Mucosa of stomach (tissue), 1 donor: ENCODE data around the gene MIPOL1.

Source experiments
- H3K27me3 ChIP-seq: one replicate; pipeline ENCODE4 v1.7.0; 2013; ENCODE audit warnings: mild to moderate bottlenecking, low read length; ENCODE audit not compliant: control insufficient read depth, insufficient read depth
- H3K36me3 ChIP-seq: one replicate; pipeline ENCODE4 v1.7.0; 2013; ENCODE audit warnings: low read length; ENCODE audit not compliant: control insufficient read depth, insufficient read depth
- H3K4me1 ChIP-seq: one replicate; pipeline ENCODE4 v1.7.0; 2013; ENCODE audit warnings: mild to moderate bottlenecking, low read length; ENCODE audit not compliant: control insufficient read depth, insufficient read depth
- H3K4me3 ChIP-seq: one replicate; pipeline ENCODE4 v1.7.0; 2013; ENCODE audit warnings: low read length
- H3K9ac ChIP-seq: one replicate; pipeline ENCODE4 v1.7.0; 2013; ENCODE audit warnings: mild to moderate bottlenecking, low read length, moderate library complexity
- H3K9me3 ChIP-seq: one replicate; pipeline ENCODE4 v1.7.0; 2013; ENCODE audit warnings: mild to moderate bottlenecking, low read length, moderate library complexity; ENCODE audit not compliant: control insufficient read depth
- donor health status: Pancreatic carcinoma.

Gene MIPOL1

DNA sequence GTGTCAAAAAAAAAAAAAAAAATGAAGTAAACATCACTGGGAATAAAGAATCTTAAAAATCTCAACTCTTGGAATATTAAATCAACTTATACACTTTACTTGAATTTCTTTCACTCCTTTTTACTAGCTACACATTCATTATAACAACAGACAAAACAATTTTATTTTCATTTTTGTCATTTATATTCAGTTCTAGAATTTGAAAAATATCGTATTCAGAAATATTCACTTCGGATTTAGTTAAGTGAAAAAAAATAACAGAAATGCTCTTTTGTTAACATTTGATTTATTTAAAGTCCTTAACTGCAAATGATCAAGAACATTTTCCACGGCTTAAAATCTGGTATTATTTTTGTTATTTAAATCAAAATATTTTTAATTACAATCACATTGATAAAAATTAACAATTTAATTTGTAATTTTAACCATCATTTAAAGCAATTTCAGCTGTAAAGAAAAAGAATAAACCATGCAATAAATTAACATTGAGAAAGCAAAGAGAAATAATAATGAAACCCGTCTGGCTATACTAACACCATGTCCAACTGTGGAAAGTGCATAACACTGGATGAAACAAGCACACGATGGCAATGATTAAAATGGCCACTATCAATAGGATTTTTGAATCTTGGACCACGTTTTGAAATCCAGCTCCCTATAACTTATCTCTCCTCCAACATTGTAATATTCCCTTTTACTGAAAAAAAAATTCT, 392.1 kb downstream of the MIPOL1 start:
- peaks cover 7% of the 10 kb centered on the region for H3K4me1 ChIP-seq
- H3K36me3 ChIP-seq: no peaks in the 10 kb centered on the region
- no peaks in the 10 kb centered on the region for H3K9me3 ChIP-seq
- H3K27me3 ChIP-seq: peaks cover 34% of the 10 kb centered on the region
- H3K9ac ChIP-seq: peak overlapping the region; percentile 97
- H3K4me3 ChIP-seq: peak overlapping the region; percentile 76

DNA sequence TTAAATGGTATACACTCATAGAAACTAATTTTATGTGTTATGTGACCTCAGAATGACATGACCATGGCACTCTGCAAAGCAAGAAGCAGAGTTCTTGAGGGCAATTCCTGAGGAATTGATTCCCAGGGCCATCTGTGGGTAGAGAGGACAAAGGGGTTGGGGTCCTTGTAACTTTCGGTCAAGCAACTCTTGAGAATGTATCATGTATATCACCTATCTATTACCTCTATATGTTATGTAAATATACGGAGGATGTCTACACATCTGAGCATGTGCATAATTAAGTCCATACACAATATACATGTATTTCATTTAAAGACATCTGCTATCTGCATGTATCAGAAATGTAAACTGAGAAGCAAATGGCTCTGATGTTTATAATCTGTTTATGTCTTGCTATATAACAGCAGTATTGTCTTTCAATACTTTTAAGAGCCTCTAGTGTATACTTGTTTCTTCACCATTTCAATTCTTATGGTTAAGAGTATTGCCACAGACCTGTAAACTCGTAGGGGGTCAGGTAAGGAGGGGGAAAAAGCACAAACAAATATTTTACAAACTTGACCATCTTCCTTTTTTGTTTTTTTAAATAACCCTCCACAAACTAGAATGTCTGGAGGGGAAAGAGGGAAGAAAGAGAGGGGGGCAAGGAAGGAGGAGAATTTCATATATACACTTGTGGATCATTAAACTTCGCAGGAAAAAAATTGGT, 392.8 kb downstream of the MIPOL1 start:
- Histone ChIP-seq H3K4me1 (peaks cover 6% of the 10 kb centered on the region), H3K36me3 (no peaks in the 10 kb centered on the region), H3K9me3 (no peaks in the 10 kb centered on the region), H3K27me3 (peaks cover 27% of the 10 kb centered on the region), H3K9ac (peak overlapping the region; percentile 95), H3K4me3 (peak overlapping the region; percentile 76)

DNA sequence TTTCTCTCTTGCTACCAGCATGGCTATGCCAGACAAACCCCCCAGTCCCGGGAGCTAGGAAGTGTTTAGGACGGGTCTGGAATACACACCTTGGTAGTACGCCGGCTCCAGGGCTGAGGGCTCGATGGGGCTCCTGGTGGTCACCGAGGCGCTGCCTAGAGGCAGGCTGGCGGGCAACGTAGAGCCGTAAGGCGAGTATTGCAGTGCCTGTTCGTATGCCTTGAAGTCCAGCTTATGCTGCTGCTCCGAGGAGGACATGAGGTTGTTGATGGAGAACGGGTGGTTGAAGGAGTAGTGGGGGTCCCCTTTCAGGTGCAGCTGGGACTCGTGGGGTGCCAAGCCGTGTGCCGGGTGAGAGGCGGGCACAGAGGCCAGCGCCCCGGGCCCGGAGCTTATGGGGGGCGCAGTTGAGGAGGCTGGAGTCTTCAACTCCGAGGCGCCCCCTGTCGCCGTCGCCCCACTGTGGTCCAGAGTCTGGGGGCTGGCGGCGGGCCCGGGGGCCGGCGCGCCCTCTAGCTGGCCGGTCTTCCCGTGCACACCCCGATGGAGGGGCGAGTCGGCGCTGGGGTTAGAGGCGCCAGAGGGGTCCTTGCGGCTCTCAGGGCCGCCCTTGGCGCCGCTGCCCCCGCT, 393.7 kb downstream of the MIPOL1 start:
- H3K36me3 ChIP-seq: no peaks in the 10 kb centered on the region
- peak overlapping the region; percentile 76 for H3K4me3 ChIP-seq
- no peaks in the 10 kb centered on the region for H3K4me1 ChIP-seq
- H3K9ac ChIP-seq: peak overlapping the region; percentile 95
- H3K27me3 ChIP-seq: peaks cover 28% of the 10 kb centered on the region
- H3K9me3 ChIP-seq: no peaks in the 10 kb centered on the region

DNA sequence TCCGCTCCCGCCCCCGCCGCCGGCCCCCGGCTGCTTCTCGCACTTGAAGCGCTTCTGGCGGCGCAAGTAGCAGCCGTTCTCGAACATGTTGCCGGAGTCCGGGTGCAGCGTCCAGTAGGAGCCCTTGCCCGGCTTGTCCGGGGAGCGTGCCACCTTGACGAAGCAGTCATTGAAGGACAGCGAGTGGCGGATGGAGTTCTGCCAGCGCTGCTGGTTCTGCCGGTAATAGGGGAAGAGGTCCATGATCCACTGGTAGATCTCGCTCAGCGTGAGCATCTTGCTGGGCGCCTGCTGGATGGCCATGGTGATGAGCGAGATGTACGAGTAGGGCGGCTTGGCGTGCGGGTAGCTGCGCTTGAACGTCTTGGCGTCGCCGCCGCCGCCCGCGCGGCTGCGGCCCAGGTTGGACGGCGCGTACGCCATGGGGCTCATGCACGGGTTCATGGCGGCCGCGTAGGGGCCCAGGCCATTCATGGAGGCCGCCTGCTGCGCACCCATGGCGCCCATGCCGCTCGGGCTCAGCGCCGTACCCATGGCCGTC, 394.3 kb downstream of the MIPOL1 start:
- Histone ChIP-seq H3K27me3 (peaks cover 28% of the 10 kb centered on the region), H3K4me3 (peak overlapping the region; percentile 68), H3K4me1 (peaks cover under 1% of the 10 kb centered on the region), H3K9me3 (no peaks in the 10 kb centered on the region), H3K9ac (peak overlapping the region; percentile 95), H3K36me3 (no peaks in the 10 kb centered on the region)

DNA sequence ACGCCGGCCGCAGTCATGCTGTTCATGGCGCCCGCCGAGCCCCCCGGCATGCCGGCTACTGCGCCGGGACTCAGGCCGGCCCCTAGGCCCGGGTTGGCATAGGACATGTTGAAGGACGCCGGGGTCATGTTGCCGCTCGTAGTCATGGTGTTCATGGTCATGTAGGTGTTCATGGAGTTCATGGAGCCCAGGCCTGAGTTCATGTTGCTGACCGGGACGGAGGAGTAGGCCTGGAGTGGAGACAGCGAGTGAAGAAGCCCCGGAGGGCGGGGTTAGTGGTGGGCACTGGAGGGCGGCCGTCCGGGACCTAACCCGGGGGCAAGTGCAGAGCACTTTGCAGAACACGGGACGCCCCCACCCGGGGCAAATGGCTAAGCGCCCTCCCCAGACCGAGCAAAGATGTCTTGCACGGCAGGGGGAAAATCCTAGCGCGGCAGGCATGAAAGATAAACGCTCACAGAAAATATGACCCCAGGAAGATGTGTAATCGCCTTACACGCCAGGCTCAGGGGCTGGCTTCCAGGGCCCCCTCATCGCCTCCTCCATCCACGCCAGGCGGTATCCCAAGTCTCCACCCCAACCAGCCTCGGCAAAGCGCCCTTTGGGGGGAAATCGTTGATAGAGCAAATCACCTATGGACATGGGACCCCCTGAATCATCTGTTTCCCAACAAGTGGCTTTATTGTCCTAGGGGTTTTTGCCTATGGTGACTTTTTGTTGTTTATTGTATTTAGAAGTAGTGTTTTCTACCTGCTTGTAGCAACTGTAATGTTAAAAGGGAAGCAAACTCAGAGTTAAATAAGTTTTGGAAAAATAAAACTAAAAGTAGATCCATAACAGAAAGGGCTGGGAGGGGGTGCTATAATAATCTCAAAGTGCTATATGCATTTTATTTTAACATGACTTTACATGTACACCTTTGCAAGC, 395.0 kb downstream of the MIPOL1 start:
- H3K36me3 ChIP-seq: no peaks in the 10 kb centered on the region
- peak overlapping the region; percentile 95 for H3K9ac ChIP-seq
- peak overlapping the region; percentile 68 for H3K4me3 ChIP-seq
- no peaks in the 10 kb centered on the region for H3K9me3 ChIP-seq
- H3K4me1 ChIP-seq: peaks cover 3% of the 10 kb centered on the region
- peaks cover 31% of the 10 kb centered on the region for H3K27me3 ChIP-seq

DNA sequence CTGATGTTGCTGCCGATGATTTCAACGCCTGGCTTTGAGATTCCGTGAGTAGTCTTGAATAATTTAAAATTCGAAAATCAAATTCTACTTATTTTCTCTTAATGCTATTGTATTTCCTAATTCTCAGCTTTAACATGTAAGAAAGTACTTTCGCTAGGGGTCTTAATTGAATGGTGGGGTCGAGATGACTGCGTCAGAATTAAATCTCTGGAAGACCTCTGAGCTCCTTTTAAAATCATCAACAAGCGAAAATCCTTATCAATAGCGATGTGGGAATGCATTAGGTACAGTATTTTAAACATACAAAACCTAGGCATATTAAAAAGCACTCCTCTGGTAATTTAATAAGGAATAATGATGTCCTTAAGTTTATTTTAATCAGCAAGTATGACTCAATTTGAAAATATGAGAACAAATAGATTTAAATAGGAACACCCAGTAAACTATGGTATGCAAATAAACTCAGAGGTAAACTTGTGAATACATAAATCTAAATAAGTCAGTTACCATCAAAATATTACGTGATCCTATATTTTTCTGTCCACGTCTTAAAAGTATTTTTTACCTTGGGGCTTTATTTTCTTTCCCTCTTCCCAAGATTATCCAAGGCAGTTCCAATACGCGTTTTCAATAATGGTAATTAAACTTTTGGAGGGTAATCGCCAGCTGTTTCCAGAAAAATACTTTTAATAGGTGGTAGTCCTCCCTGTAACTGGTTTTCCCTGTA, 395.9 kb downstream of the MIPOL1 start:
- Histone ChIP-seq H3K4me3 (peak overlapping the region; percentile 68), H3K9me3 (no peaks in the 10 kb centered on the region), H3K36me3 (no peaks in the 10 kb centered on the region), H3K9ac (peak overlapping the region; percentile 95), H3K27me3 (peaks cover 37% of the 10 kb centered on the region), H3K4me1 (peaks cover 3% of the 10 kb centered on the region)

DNA sequence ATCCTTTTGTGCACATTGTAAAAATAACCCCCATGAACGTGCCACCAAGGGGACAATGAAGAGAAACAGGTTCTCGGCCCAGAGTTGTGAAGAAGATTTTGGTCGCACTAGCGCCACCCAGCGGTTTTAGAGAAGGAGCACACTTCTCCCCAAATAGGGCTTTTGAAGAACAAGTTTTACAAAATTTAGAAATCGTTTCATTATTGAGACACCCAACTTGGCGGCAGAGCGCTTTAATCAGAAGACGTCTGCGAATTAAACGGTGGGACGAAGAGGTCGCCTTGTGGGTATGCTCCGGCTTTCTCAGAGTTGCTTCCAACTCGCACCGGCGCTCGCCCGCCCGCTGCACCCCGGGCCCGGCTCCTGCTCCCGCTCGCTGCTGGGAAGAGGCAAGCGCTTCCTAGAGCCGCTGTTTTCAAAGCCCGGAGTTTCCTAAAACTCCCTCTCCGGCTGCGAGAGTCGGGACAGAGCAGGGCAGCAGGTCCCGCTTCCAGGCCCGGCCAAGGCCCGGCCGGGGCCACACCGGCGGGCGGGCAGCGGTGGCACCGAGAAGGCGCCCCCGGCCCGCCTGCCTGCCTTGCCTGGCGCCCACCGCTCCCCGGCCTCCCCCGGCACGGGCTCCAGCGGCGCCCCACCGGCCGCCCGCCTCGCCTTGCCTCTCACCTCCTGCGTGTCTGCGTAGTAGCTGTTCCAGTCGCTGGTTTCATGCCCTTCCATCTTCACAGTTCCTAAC, 396.7 kb downstream of the MIPOL1 start:
- peaks cover 41% of the 10 kb centered on the region for H3K27me3 ChIP-seq
- no peaks in the 10 kb centered on the region for H3K9me3 ChIP-seq
- peaks cover 3% of the 10 kb centered on the region for H3K4me1 ChIP-seq
- H3K36me3 ChIP-seq: no peaks in the 10 kb centered on the region
- H3K4me3 ChIP-seq: peak overlapping the region; percentile 68
- H3K9ac ChIP-seq: peak overlapping the region; percentile 95

DNA sequence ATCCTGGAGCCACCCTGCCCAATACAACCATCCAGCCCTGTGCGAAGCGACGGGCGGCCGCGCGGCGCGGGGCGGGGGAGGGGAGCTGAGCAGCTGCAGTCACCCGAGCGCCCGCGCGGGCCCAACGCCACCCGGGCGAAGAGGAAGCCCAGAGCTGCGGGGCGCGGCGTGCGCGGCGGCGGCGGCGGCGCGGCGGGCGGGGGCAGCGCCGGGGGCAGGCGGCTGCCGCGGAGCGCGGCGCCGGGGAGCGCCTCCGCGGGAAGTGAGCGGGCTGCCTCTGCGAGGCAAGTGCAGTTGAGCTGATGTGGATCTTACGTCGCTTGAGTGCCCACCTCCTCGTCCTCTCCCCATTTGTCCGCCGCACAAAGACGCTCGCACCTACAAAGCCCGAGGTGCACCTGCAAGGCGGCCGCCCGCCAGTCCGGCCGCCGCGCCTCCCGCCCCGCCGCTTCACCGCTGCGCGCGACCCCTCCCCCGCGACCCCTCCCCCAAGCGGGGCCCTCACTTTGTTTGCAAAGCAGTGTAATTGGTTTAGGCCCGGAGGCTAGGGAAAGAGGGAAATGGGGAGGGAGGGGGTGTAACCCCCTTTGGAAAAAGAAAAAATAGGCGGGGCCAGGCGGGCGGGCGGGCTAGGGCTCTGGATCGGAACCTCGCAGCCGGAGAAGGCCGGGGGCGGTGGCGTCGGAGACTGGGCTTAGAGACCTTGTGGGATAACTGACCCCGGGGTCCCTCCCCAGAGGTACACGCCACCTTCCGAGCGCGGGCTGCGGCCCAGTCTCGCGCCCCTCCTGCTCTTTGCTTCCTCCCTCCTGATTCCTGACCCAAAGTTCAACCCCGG, 397.5 kb downstream of the MIPOL1 start, which contains the start of the genes FOXA1 and TTC6:
Gene FOXA1, minus strand, starts transcription at position 279 of the 838 bp plus-strand sequence. Its CDS starts 277 bp downstream, at position 2.
Gene TTC6, plus strand, starts transcription at position 659 of the 838 bp plus-strand sequence. CDS start 26,436 bp downstream, outside the sequence.
- peak within 1 kb of the TSS; percentile 95 for H3K9ac ChIP-seq
- H3K4me1 ChIP-seq: peaks cover 3% of the 10 kb centered on the region
- no peaks in the 10 kb centered on the region for H3K36me3 ChIP-seq
- peak within 1 kb of the TSS; percentile 68 for H3K4me3 ChIP-seq
- no peaks in the 10 kb centered on the region for H3K9me3 ChIP-seq
- H3K27me3 ChIP-seq: peaks cover 47% of the 10 kb centered on the region

DNA sequence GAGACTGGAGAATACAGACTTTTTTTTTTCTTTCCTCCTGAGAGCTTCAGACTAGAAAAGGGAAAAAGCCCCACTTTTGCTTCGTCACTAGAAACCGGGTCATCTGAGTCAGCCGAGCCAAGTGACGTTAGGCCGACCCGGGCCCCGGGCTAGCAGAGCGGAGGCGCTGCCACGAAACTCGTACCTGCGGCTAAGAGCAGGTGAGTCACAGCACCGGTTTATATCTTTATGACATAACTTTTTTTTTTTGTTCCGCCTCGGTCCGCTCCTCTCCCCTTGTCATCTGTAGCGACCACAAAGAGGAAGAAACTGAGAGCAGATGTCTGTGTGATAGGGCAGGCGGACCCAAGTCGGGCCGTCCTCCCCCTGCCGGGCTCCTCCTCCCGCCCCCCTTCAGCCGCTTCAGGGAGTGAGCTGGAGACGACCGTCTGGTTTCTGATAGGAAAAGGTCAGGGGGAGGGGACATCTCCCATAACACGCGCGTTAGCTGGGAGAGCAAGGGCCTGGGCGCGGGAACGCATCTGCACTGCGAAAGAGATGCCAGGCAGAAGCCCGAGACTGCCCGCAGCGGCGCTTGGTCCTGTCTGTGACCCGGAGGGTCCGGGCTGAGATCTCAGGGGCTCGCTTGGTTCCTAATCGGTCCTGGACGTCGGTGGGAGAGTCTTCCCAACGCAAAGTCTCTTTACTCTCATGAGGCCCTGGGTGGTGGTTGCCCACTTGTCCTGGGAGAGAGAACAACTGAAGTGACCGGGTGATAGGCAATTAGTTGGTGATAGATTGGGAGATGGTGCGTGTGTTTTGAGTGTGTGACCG, 398.3 kb downstream of the MIPOL1 start:
- Histone ChIP-seq H3K9me3 (no peaks in the 10 kb centered on the region), H3K4me3 (peak overlapping the region; percentile 18), H3K4me1 (peaks cover 3% of the 10 kb centered on the region), H3K27me3 (peaks cover 51% of the 10 kb centered on the region), H3K9ac (peak overlapping the region; percentile 90), H3K36me3 (no peaks in the 10 kb centered on the region)
